OCI-M2 (cell line): ENCODE data around the gene WWC2.
"Not testable (repeated sequence)": the region's sequence is repeated elsewhere in the genome, so short reads cannot be mapped to it uniquely, and the experiment has no call there.

ENCODE experiments used
- DNase-seq: peaks from one replicate; lab custom pipeline; 2025; ENCODE audit not compliant: unreplicated experiment; lab: John Stamatoyannopoulos, UW

Gene WWC2

DNA sequence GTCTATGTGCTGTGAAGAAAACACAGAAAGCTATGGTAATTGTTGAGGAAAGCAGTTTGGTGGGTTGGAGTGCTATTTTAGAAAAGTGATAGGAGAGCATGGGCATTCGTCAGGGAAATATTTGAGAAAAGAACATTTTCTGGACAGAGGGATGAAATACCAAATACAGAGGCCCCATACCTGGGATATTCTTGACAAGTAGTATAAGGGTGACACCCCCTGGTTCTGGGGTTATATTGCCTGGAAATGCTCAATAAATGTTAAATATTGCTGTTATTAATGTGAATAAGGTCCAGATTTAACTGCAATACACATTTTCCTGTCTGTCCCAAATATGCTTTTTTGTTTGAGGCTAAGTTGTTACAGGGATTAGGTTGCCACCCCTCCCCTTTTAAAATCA is 42.9 kb downstream of the WWC2 start:
- DNase-seq = no peak

DNA sequence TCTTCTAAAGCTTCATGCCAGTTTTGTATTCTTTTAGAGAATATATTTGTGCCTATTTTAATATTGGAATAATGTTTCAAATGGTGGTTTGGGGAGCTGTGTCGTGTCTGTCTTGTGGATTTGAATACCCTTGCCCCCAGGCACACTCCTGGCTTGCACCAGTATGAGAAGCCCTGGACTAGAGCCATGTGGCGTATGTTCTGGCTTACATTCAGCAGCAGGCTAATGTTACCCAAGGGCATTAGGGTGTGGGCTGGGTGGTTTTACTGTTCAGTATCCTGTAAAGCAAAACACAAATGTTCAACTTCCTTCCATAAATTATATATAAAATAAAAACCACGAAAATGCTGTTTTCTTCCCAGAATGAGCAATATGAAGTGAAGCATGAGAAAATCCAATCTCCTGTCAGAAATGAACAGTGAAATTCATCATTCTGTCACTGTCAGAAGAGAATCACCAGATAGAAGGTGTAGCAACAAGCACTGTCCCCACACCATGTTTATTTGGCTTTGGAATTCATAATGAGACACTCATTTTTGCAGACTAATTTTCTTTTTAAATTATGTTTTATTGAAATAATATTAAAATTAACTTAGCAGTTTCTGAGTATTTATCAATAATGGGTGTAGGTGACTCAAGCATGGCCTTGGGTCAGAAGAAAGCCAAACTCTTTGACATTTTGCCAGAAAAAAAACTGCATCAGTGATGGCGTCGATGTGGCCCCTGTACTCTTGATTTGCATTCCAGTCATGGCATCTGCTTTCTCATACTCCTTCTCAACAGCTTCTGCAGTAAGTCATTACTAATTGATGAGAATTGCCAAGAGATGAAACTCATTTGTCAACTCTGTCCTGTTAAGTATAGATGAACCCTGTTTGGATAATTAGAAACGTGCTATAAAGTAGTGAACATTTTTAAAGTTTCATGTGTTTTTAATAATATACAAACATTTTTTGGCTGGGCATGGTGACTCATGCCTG is 43.8 kb downstream of the WWC2 start:
- no peak for DNase-seq

DNA sequence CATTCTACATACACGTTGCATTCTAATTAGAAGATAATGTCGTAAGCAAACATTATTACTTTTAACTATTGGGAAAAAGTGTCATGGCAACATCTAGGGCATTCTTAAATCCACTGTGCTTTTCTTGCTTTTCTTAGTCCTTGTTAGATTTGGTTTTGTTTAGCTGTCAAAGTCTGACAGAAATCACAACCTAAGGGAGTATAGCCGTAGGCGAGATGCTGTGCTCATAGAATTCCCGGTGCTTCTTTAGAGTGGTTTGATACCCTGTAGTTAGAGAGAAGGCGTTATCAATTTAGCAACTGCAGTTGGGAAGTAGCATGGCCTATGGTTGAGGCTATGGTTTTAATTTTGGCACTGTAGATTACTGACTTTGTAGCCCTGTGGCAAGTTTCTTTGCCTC is 45.7 kb downstream of the WWC2 start:
- no peak for DNase-seq

DNA sequence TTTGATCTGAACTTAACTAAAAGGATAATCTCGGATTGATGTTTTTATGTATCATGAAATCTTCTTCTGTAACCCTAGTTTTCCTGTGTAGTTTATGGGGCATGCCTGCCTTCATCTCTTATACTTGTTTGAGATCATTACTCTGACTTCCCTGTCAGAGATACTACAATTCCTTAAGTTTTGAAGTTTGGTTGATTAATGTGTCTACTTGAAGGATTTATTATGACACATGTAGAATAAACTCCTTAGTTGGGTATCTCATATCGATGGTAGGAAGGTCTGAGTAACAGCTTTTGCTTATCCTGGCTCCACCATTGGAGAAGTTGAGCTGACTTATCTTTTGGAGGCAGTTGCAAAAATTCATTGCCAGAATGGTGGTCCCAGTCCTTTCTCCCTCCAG is 46.7 kb downstream of the WWC2 start:
- DNase-seq = no peak

DNA sequence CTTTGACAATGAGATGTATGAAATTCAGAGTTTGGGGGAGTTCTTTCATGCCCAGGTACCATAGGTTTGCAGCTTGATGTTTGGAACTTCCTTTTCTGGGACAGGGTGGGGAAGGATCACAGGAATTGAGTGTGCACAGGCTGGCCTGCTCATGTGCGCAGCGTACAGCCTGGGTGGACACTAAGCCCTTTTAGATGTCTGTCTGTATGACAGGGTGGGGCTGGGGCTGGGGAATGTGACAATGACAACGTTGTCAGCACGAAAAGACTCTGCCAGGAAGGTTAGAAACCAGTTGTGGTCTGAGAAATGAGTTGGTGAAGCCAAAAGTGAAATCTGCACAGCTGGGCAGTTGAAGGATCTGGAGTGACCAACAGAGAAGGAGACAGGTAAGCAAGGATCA is 47.4 kb downstream of the WWC2 start:
- DNase-seq = no peak

DNA sequence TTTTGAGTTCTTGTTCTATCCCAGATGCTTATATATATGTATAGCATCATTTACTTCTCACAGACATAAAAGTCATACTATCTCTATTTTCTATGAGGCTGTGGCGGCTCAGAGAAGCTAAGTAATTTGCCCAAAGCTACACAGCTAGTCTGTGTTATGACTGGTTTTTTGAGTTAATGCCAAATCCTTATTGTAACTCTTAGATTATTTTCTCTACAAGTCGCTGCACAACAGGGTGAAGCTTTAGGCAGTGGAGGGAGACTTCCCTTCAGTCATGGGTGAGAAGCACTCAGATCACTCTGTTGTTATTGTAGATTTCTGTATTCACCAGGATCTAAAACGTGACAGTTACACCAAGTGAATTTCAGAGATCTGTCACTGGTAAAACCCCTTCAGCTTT is 48.1 kb downstream of the WWC2 start:
- no peak for DNase-seq

DNA sequence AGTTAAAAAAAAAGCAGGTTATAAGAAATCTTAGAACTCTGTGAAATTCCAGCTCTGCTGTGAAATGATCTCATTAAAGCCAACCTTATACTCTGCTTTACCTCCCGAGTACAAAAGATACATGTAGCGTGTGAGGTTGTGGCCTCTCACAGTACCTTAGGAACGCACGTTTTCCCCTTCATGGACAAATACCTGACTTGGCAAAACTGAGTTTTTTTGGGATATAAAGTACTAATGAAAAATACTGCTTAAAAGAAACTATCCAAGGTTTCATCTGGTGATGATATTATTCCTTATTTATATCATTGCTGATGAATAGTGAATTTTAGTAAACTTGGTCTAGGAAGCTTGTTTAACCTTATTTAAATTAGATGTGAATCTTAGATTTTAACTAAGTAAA is 48.9 kb downstream of the WWC2 start:
- no peak for DNase-seq

DNA sequence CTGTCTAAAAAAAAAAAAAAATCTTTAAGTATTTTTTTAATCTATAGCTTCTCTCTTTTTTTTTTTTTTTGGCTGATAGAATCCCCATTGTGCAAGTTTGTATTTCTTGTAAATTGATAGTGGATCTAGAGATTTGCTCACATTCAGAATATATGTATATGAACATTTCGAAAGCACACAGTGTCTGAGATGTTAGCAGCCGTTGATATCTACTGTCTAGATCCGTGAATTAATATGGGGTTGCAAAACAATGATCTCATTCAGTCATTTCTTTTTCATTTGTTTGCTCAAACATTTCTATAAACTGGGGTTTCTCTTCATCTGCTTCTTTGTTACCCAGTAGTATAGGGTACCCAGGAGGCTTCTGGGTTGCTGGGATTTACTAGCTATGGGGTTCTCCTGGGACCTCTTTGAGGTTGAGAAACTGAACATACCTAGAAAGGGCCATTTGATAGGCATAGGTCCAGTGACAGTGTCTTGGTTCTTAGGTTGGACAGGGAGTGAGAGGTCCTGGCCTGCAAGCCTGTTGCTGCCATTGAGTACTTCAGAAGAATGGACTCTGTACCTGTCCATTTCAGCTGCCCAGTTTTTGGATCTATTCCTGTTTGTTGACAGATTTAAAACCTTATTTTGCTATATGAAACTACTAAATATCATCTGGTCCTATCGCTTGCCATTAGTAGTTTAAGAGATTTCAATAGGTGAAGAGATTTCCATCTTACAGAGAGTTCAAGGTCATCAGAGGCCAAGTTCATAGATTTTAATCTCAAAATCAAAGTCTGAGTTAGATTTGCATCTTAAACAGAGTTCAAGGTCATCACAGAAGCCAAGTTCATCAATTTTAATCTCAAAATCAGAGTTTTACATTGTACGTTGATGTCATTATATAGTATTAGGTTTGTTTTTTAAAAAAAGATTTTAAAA is 50.8 kb downstream of the WWC2 start:
- DNase-seq = no peak

DNA sequence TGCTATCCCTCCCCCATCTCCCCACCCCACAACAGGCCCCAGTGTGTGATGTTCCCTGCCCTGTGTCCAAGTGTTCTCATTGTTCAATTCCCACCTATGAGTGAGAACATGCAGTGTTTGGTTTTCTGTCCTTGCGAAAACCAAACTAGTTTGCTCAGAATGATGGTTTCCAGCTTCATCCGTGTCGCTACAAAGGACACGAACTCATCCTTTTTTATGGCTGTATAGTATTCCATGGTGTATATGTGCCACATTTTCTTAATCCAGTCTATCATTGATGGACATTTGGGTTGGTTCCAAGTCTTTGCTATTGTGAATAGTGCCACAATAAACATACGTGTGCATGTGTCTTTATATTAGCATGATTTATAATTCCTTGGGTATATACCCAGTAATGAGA is 51.6 kb downstream of the WWC2 start:
- not testable (repeated sequence) for DNase-seq

DNA sequence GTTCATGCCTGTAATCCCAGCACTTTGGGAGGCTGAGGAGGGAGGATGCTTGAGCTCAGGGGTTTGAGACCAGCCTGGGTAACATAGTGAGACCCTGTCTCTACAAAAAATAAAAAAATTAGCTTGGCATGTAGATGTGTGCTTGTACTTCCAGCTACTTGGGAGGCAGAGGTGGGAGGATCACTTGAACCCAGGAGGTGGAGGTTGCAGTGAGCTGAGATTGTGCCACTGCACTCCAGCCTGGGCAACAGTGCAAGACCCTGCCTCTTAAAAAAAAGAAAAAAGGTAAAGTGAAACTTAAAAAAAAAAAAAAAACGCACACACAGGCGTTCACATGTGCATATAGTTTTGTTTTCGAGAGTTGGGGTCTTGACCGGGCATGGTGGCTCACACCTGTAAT is 53.2 kb downstream of the WWC2 start:
- DNase-seq = not testable (repeated sequence)

DNA sequence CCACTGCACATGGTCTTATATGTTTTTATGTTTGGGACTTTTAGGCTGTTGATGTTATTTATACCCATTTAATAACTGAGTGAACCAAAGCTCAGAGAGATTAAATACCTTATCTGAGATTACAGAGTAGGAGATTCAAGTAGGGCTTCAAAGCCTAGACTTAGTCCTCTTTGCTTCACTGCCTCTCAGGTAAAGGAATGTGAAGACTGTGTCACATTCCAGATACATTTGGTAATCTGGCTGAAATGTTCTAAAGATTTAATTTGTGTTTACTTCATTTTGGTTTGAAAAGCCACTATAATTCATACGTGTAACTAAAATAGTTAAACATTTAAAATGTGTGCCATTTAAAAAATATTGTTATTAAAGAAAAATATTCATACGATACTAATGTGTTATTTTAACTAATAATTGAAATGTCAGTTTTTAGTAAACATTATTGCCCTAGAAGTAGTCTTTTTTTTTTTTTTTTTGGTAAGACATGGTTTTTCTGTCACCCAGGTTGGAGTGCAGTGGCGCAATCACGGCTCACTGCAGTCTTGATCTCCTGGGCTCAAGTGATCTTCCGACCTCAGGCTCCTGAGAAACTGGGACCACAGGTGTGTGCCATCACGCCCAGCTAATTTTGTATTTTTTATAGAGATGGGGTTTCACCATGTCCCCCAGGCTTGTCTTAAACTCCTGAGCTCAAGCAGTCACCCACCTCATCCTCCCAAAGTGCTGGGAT is 54.3 kb downstream of the WWC2 start:
- DNase-seq = no peak

DNA sequence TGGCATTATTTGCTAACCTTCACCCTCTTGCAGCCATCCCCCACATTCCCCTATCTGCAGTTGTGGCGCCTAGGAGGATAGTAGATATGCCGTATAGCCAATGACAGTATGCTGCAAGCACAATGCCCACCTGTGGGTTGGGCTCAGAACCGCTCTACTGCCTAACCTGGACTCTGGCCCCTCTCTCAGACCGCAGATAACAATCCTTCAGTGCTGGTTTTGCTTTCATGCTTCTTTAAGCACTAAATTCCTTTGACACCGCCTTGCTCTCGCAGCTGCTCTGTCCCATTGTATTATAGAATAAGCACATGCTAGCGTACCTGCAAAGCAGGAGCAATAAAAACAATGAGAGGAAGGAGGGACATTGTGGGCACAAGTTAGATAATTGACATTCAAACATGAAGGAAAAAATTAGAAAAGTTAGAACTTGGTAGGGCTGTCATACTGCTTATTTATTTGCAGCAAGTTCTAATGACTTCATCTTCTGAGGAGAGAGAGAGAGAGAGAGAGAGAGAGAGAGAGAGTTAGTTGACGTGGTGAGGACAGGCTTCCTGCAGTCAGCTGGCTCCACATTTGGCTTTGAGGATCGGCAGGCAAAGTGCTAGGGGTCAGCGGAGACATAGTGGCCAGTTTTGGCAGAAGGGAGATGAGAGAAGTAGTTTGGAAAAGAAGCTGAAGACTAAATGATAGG is 55.8 kb downstream of the WWC2 start:
- DNase-seq = no peak

DNA sequence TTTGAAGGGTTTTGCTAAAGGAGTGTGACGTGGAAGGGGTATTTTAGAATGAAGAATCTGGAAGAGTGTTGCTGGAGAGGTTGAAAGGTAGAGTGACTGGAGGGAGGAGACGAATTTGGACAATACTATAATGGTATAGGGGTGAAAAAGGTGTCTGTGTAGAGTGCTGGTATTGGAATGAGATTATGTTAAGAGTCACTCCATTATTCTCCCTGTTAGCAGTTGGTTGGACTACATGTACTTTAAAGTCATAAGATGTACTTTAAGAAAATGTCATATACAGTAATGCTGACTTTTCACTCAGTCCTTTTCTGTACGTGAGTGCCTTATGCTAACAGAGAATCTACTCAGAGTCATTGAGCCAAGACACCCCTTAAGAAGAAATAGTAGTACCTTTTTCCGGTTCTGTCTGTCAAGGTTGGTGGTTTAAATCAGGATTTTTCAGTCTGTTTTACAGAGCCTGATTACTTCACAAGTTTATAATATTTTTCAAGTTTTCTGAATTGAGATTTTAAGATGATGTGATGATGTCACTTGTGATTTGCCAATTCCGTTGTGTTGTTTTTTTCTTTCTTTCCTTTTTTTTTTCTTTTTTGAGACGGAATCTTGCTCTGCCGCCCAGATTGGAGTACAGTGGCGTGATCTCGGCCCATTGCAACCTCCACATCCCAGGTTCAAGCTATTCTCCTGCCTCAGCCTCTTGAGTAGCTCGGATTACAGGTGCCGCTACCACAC is 56.6 kb downstream of the WWC2 start:
- no peak for DNase-seq

DNA sequence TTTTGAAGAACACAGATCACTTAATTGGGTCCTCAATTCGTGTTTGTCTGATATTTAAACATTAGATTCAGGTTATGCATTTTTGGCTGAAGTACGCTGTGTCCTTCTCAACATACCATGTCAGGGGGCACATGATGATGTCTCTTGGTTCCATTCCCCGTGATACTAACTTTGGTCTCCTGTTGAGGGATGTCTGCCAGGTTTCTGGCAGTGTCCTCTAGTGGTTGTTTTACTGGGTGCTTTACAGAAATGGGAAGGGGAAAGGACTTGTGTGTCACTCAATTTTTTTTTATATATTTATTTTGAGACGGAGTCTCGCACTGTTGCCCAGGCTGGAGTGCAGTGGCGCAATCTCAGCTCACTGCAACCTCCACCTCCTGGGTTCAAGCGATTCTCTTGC is 58.2 kb downstream of the WWC2 start:
- no peak for DNase-seq

DNA sequence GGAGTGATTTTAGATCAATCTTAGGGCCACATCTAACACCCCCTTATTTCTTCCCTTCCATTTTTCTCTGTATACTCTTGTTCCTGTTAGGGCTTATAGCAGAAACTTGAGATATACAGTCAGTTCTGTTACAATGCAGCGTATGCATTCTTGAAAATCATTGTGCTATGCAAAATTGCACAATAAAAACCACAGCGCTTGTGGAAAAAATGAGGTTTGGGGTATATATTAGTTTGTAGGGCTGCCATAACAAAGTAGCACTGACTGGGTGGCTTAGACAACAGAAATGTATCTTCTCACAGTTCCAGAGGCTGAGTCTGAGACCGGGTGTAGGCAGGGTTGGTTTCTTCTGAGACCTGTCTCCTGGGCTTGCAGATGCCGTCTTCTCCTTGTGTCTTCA is 59.0 kb downstream of the WWC2 start:
- DNase-seq = no peak

DNA sequence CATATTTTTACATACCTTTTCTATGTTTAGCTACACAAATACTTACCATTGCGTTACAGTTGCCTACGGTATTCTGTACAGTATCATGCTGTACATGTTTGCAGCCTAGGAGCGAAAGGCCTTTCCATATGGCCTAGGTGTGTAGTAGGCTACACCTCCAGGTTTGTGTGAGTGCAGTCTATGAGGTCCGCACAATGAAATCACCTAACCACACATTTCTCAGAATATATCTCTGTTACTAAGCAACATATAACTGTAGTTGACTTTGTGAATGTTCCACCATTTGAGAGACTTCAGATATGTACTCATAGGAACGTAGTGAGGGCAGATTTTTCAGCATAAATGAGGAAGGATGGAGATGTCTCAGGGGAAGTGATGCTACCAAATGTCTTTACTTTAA is 62.6 kb downstream of the WWC2 start:
- DNase-seq = no peak

DNA sequence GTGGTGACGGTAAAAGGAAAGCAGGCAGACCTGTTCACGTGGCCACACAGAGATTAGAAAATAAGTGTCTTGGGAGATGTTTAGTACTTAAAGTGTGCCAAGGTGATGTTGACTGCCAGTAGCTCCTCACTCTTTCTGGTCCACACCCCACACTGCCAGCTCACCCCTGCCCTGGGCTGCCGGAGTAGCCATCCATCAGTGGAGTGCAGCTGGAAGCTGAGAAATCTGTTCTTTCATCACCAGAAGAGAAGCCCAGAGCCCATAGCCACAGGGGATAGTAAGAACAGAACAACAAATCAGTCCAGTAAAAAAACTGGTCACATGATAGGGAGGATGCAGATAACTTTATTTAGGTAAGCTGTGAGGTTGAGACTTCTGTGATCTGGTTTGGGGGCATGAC is 64.1 kb downstream of the WWC2 start:
- DNase-seq = no peak

DNA sequence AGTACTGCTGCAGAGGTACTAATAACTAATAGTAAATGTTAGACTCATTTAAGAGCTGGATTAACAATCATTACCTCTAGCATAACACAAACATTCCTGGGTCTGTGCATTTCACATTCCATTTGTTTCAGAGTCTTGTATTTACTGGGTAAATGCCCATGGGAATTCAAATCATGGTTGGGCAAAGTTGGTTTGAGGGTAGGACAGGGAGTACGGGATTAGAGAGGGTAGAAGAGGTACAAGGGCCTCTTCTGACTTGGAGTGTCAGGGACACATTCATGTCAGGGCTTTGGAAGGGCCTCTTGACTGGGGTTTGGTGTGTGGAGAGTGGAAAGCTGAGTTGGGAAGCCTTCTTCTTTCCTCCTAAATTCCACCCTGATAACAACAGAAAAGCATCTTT is 65.9 kb downstream of the WWC2 start:
- no peak for DNase-seq

DNA sequence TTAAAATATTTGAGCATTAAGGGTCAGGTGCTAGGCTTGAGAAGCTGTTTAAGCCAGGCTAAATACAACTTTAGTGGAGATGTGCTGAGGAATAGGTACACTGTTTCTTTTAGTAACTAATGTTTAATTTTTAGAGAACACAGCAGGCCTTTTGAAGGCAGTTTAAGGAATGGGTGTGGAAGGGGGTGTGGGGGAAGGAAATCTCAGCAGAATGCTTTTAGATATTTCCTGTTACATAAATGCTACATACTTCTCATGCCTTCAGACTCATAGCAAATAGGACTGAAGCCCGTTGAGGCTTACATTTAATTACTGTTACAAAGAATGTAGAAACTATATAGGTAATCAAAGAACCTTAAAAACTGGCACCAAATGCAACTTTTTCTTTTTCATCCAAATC is 66.3 kb downstream of the WWC2 start:
- DNase-seq = no peak

DNA sequence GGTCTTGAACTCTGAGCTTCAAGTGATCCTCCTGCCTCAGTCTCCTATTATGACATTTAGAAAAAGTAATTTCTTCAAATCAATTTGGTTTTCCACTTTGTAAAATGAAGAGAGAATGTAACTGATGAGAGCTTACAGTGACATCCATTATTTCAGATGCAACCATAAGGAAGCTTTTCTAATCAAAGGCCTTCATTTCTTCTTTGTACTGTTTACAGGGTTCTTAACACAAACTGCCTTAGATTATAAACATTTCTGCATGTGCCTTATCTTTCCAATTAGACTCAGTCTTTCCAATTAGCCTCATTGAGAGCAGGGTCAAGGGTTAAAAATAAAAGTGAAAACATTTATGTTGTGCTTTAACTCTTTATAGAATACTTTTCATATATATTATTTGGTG is 71.8 kb downstream of the WWC2 start:
- no peak for DNase-seq
